NCI-H748 (cell line): ENCODE data around the gene TMEM54.
A peak's percentile ranks its signal among the peaks of the same experiment; 100 is the strongest.
"Not testable (repeated sequence)": the region's sequence is repeated elsewhere in the genome, so short reads cannot be mapped to it uniquely, and the experiment has no call there.

Source experiments
- DNase-seq: peaks from one replicate; lab custom pipeline; 2025; ENCODE audit not compliant: unreplicated experiment; lab: John Stamatoyannopoulos, UW

TMEM54 gene

GRCh38 chr1:32919811-32920733 lies 18.9 kb upstream of the TMEM54 start:
- DNase-seq, result no peak

GRCh38 chr1:32918179-32918578 lies 17.0 kb upstream of the TMEM54 start:
- DNase-seq, result no peak

- DNase-seq, result no peak
These were observed 16.3 kb upstream of the TMEM54 start for GRCh38 chr1:32917521-32917920.

GRCh38 chr1:32915766-32916706 lies 14.8 kb upstream of the TMEM54 start:
- DNase-seq, result no peak

GRCh38 chr1:32910319-32910718 lies 9.1 kb upstream of the TMEM54 start:
- DNase-seq, result no peak

- DNase-seq, result no peak
These were observed 6.2 kb upstream of the TMEM54 start for GRCh38 chr1:32907435-32907834.

GRCh38 chr1:32906654-32907053 lies 5.5 kb upstream of the TMEM54 start:
- DNase-seq, result no peak

- DNase-seq, result not testable (repeated sequence)
These were observed 4.4 kb upstream of the TMEM54 start for GRCh38 chr1:32905588-32905987.

GRCh38 chr1:32904797-32905196 lies 3.6 kb upstream of the TMEM54 start:
- peak; percentile 16 for DNase-seq

GRCh38 chr1:32903991-32904785 lies 3.0 kb upstream of the TMEM54 start:
- DNase-seq, result no peak

- DNase-seq, result no peak
These were observed 1.3 kb upstream of the TMEM54 start for GRCh38 chr1:32902535-32902920.

- DNase-seq, result no peak
These were observed 790 bp upstream of the TMEM54 start for GRCh38 chr1:32901823-32902534.

- DNase-seq, result peak; percentile 12
These were observed 726 bp downstream of the TMEM54 start for GRCh38 chr1:32900371-32900955.

- DNase-seq, result no peak
These were observed 1.4 kb downstream of the TMEM54 start for GRCh38 chr1:32899586-32900296.

GRCh38 chr1:32898958-32899357 lies 2.2 kb downstream of the TMEM54 start:
- no peak for DNase-seq

- DNase-seq, result no peak
These were observed 3.1 kb downstream of the TMEM54 start for GRCh38 chr1:32898056-32898455.

GRCh38 chr1:32897082-32898049 lies 3.8 kb downstream of the TMEM54 start:
- no peak for DNase-seq

- no peak for DNase-seq
These were observed 4.7 kb downstream of the TMEM54 start for GRCh38 chr1:32896451-32896850.
